HG03135 (cell line): ENCODE measurements around the gene SH2D4B.

ENCODE experiments used
- ATAC-seq: cut with Tn5 transposase; IDR thresholded peaks from one replicate; pipeline ENCODE4 v1.9.1; 2021; ENCODE audit warnings: mild to moderate bottlenecking, moderate library complexity; ENCODE audit not compliant: unreplicated experiment

The SH2D4B gene

DNA sequence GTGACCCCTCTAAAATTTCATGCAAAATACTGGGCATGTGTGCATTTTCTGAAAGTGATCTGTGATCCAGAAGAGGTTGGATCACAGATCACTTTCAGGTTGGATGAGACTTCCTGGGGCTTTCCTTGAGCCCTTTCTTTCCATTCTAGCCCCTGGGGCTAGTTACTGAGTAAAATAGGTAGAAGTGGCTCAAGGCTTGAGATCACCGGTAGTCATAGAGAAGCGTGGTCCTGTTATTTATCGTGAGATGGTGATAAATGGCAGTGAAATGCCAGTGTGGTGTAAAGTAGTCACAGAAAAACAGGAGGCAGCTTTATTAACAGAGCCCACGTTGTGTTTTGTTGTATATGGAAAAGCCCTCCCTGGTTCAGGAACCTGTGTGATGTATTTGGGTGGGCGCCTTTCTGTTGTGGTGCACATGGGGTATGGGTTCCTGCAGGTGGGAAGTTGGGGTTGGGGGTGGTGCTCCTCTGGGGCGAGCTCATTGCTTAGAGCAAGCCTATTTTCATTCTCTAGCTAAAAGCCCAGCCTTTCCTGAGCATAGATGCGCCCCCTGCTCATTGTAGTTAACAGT lies 34.0 kb upstream of the SH2D4B start:
- no peak for ATAC-seq

GRCh38 chr10:80504158-80504811 lies 33.4 kb upstream of the SH2D4B start:
- ATAC-seq, result no peak

GRCh38 chr10:80504897-80505465 lies 32.7 kb upstream of the SH2D4B start:
- ATAC-seq, result no peak

- ATAC-seq, result no peak
These were observed 31.5 kb upstream of the SH2D4B start for GRCh38 chr10:80506189-80506575.

- ATAC-seq, result no peak
These were observed 30.7 kb upstream of the SH2D4B start for GRCh38 chr10:80506836-80507487.

GRCh38 chr10:80509108-80509402 lies 28.6 kb upstream of the SH2D4B start:
- ATAC-seq, result no peak

DNA sequence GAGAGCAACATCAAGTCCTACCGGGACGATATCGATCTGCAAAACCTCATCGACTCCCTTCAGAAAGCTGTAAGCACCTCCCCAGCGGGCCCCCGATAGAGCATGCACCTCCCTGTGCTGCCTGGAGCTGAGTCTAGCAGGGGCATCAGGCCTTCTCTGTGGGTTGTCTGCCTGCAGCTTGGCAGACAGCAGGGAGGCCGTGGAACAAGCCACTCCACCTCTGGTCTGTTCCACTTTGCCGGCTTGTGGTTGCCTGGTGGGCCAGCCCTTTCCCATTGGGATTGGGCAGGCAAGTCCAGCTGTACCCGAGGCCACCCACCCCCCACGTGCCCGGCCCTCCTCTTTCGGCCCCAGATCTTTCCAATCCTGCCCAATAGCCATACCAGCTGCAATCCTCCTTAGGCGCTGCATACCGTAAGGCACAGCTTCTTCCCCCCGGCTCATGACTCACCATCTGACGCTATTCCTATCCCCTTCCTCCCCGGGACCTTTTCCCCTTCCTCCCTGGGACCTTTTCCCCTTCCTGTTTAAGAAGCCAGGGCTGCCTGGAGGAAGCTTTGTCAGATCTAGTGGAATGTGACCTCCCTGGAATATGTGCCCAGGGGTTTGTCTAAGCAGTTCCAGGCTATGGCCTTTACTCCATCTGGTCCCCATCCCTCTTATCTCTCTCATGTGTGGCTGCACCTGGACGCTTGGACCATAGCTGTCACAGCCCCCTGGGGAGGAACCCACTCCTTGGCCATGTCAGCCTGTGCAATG lies 28.1 kb upstream of the SH2D4B start:
- ATAC-seq, result no peak

DNA sequence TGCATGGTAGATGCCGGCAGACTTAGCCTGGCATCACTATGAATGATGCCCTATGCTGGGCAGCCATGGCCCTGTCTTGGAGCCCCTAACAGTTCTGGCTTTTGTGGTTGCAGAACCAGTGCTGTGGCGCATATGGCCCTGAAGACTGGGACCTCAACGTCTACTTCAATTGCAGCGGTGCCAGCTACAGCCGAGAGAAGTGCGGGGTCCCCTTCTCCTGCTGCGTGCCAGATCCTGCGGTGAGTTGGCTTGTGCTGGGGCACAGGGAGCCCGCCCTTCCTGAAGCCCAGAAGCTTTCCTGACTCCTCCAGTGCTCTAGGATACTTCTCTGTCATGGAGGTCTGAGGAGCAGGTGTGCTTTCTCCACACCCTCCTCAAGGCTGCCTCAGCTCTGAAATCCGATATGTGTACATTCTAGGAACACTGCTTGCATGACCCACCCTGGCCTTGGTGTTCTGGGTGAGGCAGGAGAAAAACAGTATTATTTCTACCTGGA lies 25.6 kb upstream of the SH2D4B start:
- ATAC-seq, result no peak

GRCh38 chr10:80513106-80513505 lies 24.6 kb upstream of the SH2D4B start:
- ATAC-seq, result no peak

- no peak for ATAC-seq
These were observed 22.2 kb upstream of the SH2D4B start for GRCh38 chr10:80515511-80515910.

- ATAC-seq, result no peak
These were observed 21.8 kb upstream of the SH2D4B start for GRCh38 chr10:80515941-80516340.

- ATAC-seq, result no peak
These were observed 21.1 kb upstream of the SH2D4B start for GRCh38 chr10:80516506-80517075.

DNA sequence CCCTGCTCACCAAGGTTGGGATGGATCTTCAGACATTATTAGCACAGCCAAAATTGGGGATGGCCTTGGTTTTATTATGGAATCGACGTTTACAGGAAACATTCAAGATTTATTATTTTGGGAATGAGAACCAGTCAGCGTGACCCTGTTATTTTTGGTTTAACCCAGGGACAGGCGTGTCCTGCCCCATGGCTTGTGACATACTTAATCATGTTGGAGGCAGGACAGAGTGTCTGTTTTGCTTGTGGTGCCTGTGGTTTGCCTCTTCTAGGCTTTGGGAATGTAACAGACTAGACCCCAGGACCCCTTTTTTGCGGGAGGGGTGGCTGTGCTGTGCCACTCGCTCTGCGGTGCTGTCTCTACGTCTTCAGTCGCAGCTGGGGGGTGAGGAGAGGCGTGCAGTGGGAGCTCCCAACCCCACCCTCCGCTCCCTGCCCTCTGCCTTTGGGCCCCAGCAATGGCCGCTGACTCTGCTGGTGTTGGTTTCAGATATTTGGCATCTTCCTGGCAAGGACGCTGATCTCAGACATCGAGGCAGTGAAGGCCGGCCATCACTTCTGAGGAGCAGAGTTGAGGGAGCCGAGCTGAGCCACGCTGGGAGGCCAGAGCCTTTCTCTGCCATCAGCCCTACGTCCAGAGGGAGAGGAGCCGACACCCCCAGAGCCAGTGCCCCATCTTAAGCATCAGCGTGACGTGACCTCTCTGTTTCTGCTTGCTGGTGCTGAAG lies 20.1 kb upstream of the SH2D4B start:
- no peak for ATAC-seq

DNA sequence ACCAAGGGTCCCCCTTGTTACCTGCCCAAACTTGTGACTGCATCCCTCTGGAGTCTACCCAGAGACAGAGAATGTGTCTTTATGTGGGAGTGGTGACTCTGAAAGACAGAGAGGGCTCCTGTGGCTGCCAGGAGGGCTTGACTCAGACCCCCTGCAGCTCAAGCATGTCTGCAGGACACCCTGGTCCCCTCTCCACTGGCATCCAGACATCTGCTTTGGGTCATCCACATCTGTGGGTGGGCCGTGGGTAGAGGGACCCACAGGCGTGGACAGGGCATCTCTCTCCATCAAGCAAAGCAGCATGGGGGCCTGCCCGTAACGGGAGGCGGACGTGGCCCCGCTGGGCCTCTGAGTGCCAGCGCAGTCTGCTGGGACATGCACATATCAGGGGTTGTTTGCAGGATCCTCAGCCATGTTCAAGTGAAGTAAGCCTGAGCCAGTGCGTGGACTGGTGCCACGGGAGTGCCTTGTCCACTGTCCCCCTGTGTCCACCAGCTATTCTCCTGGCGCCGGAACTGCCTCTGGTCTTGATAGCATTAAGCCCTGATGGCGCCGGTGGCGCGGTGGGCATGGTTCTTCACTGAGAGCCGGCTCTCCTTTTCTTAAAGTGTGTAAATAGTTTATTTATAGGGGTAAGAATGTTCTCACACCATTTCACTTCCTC lies 19.4 kb upstream of the SH2D4B start:
- no peak for ATAC-seq

GRCh38 chr10:80518807-80519360 lies 18.8 kb upstream of the SH2D4B start:
- ATAC-seq, result no peak

- no peak for ATAC-seq
These were observed 17.6 kb upstream of the SH2D4B start for GRCh38 chr10:80519936-80520650.

GRCh38 chr10:80520661-80521470 lies 16.8 kb upstream of the SH2D4B start:
- ATAC-seq, result no peak

- no peak for ATAC-seq
These were observed 14.8 kb upstream of the SH2D4B start for GRCh38 chr10:80522756-80523363.
